Breast epithelium (tissue), 3 donors: ENCODE measurements around the gene PRR27.

Experiments used
- POLR2AphosphoS5 ChIP-seq, 3 donors: sonication (generic); formaldehyde crosslinking; IDR thresholded peaks; one replicate each; pipeline ENCODE4 v1.6.1; 2017; ENCODE audit warnings: antibody characterized with exemption in 3 of 3
- TF ChIP-seq, protein P1 (sequence below), 3 donors: fragments of 450-650 bp; IDR thresholded peaks; one replicate each; pipeline ENCODE4 v1.5.1; 2016 to 2017; ENCODE audit warnings: antibody characterized with exemption in 3 of 3, mild to moderate bottlenecking in 3 of 3, moderate library complexity in 3 of 3

- TF ChIP-seq, protein P1, sequence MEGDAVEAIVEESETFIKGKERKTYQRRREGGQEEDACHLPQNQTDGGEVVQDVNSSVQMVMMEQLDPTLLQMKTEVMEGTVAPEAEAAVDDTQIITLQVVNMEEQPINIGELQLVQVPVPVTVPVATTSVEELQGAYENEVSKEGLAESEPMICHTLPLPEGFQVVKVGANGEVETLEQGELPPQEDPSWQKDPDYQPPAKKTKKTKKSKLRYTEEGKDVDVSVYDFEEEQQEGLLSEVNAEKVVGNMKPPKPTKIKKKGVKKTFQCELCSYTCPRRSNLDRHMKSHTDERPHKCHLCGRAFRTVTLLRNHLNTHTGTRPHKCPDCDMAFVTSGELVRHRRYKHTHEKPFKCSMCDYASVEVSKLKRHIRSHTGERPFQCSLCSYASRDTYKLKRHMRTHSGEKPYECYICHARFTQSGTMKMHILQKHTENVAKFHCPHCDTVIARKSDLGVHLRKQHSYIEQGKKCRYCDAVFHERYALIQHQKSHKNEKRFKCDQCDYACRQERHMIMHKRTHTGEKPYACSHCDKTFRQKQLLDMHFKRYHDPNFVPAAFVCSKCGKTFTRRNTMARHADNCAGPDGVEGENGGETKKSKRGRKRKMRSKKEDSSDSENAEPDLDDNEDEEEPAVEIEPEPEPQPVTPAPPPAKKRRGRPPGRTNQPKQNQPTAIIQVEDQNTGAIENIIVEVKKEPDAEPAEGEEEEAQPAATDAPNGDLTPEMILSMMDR (IDR thresholded peaks at IDR 0.05): no peak
- TF ChIP-seq POLR2AphosphoS5 (IDR thresholded peaks at IDR 0.05): no peak
These were observed 39.9 kb upstream of the PRR27 start for GRCh38 chr4:70114096-70114495.
